ENCODE results near the gene CDC42EP2.

The CDC42EP2 gene

DNA sequence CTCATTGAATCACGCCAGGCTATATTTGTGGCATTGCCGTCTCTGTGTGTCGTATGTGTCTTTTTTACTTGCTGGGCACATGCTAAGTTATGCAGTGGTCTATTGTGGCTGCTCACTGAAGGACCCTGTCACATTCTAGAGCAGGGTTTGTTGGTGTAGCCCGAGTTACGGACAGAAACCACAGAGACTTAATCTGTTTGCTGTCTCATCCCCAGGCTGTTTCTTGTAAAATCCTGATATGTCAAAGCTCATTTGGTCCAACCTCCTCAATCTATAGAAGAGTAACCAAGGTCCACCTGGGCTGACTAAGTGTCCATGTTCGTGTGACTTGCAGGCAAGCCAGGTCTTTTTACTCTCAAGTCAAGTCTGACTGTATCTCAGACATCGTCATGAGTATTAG, 24.0 kb downstream of the CDC42EP2 start:
- Histone ChIP-seq H3K27ac (ENCODE audit: low read length, poor library complexity, severe bottlenecking) (no peak overlapping the region), H2BK5ac (ENCODE audit: low read depth, low read length, poor library complexity, severe bottlenecking) (no peak overlapping the region), H3K23ac (ENCODE audit: low read length in 2 of 2) (no peak overlapping the region), H3K9me3 (ENCODE audit: control insufficient read depth, low read length) (no peaks in the 10 kb centered on the region), H4K8ac (ENCODE audit: low read length) (no peak overlapping the region), H3K9ac (ENCODE audit: low read length) (no peak overlapping the region), H2AK5ac (ENCODE audit: low read length, severe bottlenecking) (no peak overlapping the region), H3K36me3 (ENCODE audit: control insufficient read depth in 1 of 2, insufficient read depth in 2 of 2, low read depth in 1 of 2, low read length in 2 of 2) (peaks cover 36 to 53% of the 10 kb centered on the region in 2 experiments), H3K4me1 (ENCODE audit: control insufficient read depth, insufficient read depth, low read depth, low read length) (no peaks in the 10 kb centered on the region), H2BK12ac (ENCODE audit: low read length in 2 of 2) (no peak overlapping the region), H2BK15ac (ENCODE audit: low read depth, poor library complexity, severe bottlenecking) (no peak overlapping the region), H3K4ac (ENCODE audit: low read depth in 1 of 2, low read length in 2 of 2) (no peak overlapping the region), H3K18ac (ENCODE audit: low read depth in 1 of 2, low read length in 2 of 2) (no peak overlapping the region), H2BK120ac (ENCODE audit: low read depth, low read length) (no peak overlapping the region), H3K14ac (ENCODE audit: low read length in 2 of 2) (no peak overlapping the region), H2AFZ (ENCODE audit: low read depth, low read length) (no peak overlapping the region), H3K79me1 (replicated peaks; ENCODE audit: low read length, poor library complexity, severe bottlenecking) (peaks cover 10% of the 10 kb centered on the region), H4K91ac (ENCODE audit: low read length) (no peak overlapping the region), H3K4me3 (ENCODE audit: insufficient read depth in 1 of 2, low read depth in 1 of 2, low read length in 2 of 2) (no peak overlapping the region), H3K4me2 (ENCODE audit: low read length, poor library complexity, severe bottlenecking) (no peak overlapping the region), H3K27me3 (ENCODE audit: control insufficient read depth in 1 of 2, insufficient read depth in 1 of 2, low read length in 2 of 2) (no peaks in the 10 kb centered on the region)
- no peak for DNase-seq
- 98% methylated on average over 7 of the region's 7 CpGs for WGBS

GRCh38 chr11:65340226-65340625, 25.6 kb downstream of the CDC42EP2 start:
- H3K23ac ChIP-seq (ENCODE audit: low read length in 2 of 2): no peak overlapping the region
- no peak overlapping the region for H2BK12ac ChIP-seq (ENCODE audit: low read length in 2 of 2)
- no peak overlapping the region for H3K4me3 ChIP-seq (ENCODE audit: insufficient read depth in 1 of 2, low read depth in 1 of 2, low read length in 2 of 2)
- H3K9me3 ChIP-seq (ENCODE audit: control insufficient read depth, low read length): no peaks in the 10 kb centered on the region
- H2BK5ac ChIP-seq (ENCODE audit: low read depth, low read length, poor library complexity, severe bottlenecking): no peak overlapping the region
- H3K18ac ChIP-seq (ENCODE audit: low read depth in 1 of 2, low read length in 2 of 2): no peak overlapping the region
- H3K79me1 ChIP-seq (replicated peaks; ENCODE audit: low read length, poor library complexity, severe bottlenecking): peaks cover 19% of the 10 kb centered on the region
- H3K4me2 ChIP-seq (ENCODE audit: low read length, poor library complexity, severe bottlenecking): no peak overlapping the region
- H2BK15ac ChIP-seq (ENCODE audit: low read depth, poor library complexity, severe bottlenecking): no peak overlapping the region
- no peak overlapping the region for H4K8ac ChIP-seq (ENCODE audit: low read length)
- H3K4ac ChIP-seq (ENCODE audit: low read depth in 1 of 2, low read length in 2 of 2): no peak overlapping the region
- no peak for DNase-seq
- H2BK120ac ChIP-seq (ENCODE audit: low read depth, low read length): no peak overlapping the region
- no peak overlapping the region for H4K91ac ChIP-seq (ENCODE audit: low read length)
- peak overlapping the region; percentile 19 for H3K9ac ChIP-seq (ENCODE audit: low read length)
- H3K14ac ChIP-seq (ENCODE audit: low read length in 2 of 2): no peak overlapping the region
- no peak overlapping the region for H3K27ac ChIP-seq (ENCODE audit: low read length, poor library complexity, severe bottlenecking)
- H3K27me3 ChIP-seq (ENCODE audit: control insufficient read depth in 1 of 2, insufficient read depth in 1 of 2, low read length in 2 of 2): no peaks in the 10 kb centered on the region
- 97% methylated on average over 11 of the region's 11 CpGs for WGBS
- H2AK5ac ChIP-seq (ENCODE audit: low read length, severe bottlenecking): no peak overlapping the region
- no peaks in the 10 kb centered on the region for H3K4me1 ChIP-seq (ENCODE audit: control insufficient read depth, insufficient read depth, low read depth, low read length)
- H2AFZ ChIP-seq (ENCODE audit: low read depth, low read length): no peak overlapping the region
- H3K36me3 ChIP-seq (ENCODE audit: control insufficient read depth in 1 of 2, insufficient read depth in 2 of 2, low read depth in 1 of 2, low read length in 2 of 2): peaks cover 52 to 68% of the 10 kb centered on the region in 2 experiments

- Histone ChIP-seq H3K36me3 (ENCODE audit: control insufficient read depth in 1 of 2, insufficient read depth in 2 of 2, low read depth in 1 of 2, low read length in 2 of 2) (peaks cover 67 to 80% of the 10 kb centered on the region in 2 experiments), H2BK120ac (ENCODE audit: low read depth, low read length) (no peak overlapping the region), H3K18ac (ENCODE audit: low read depth in 1 of 2, low read length in 2 of 2) (no peak overlapping the region), H3K4me3 (ENCODE audit: insufficient read depth in 1 of 2, low read depth in 1 of 2, low read length in 2 of 2) (no peak overlapping the region), H2BK15ac (ENCODE audit: low read depth, poor library complexity, severe bottlenecking) (no peak overlapping the region), H3K27me3 (ENCODE audit: control insufficient read depth in 1 of 2, insufficient read depth in 1 of 2, low read length in 2 of 2) (no peaks in the 10 kb centered on the region), H2AK5ac (ENCODE audit: low read length, severe bottlenecking) (no peak overlapping the region), H4K8ac (ENCODE audit: low read length) (no peak overlapping the region), H2AFZ (ENCODE audit: low read depth, low read length) (no peak overlapping the region), H3K4me2 (ENCODE audit: low read length, poor library complexity, severe bottlenecking) (no peak overlapping the region), H3K23ac (ENCODE audit: low read length in 2 of 2) (no peak overlapping the region), H3K9me3 (ENCODE audit: control insufficient read depth, low read length) (no peaks in the 10 kb centered on the region), H3K9ac (ENCODE audit: low read length) (peak overlapping the region; percentile 13), H3K79me1 (replicated peaks; ENCODE audit: low read length, poor library complexity, severe bottlenecking) (peaks cover 28% of the 10 kb centered on the region), H2BK5ac (ENCODE audit: low read depth, low read length, poor library complexity, severe bottlenecking) (no peak overlapping the region), H3K4me1 (ENCODE audit: control insufficient read depth, insufficient read depth, low read depth, low read length) (no peaks in the 10 kb centered on the region), H3K4ac (ENCODE audit: low read depth in 1 of 2, low read length in 2 of 2) (no peak overlapping the region), H3K27ac (ENCODE audit: low read length, poor library complexity, severe bottlenecking) (no peak overlapping the region), H2BK12ac (ENCODE audit: low read length in 2 of 2) (no peak overlapping the region), H4K91ac (ENCODE audit: low read length) (no peak overlapping the region), H3K14ac (ENCODE audit: low read length in 2 of 2) (no peak overlapping the region)
- no peak for DNase-seq
- 90% methylated on average over 3 of the region's 3 CpGs for WGBS
Measured at GRCh38 chr11:65341856-65342255, 27.2 kb downstream of the CDC42EP2 start.

GRCh38 chr11:65351511-65351910, 36.8 kb downstream of the CDC42EP2 start:
- 95% methylated on average over 2 of the region's 2 CpGs for WGBS

More at GRCh38 chr11:65351511-65351910, 36.8 kb downstream of the CDC42EP2 start:
- no peak overlapping the region for H4K91ac ChIP-seq (ENCODE audit: low read length)
- peaks cover 55 to 68% of the 10 kb centered on the region in 2 experiments for H3K36me3 ChIP-seq (ENCODE audit: control insufficient read depth in 1 of 2, insufficient read depth in 2 of 2, low read depth in 1 of 2, low read length in 2 of 2)
- H2BK15ac ChIP-seq (ENCODE audit: low read depth, poor library complexity, severe bottlenecking): no peak overlapping the region
- no peak overlapping the region for H3K9ac ChIP-seq (ENCODE audit: low read length)
- H3K4me2 ChIP-seq (ENCODE audit: low read length, poor library complexity, severe bottlenecking): no peak overlapping the region
- no peak overlapping the region for H4K8ac ChIP-seq (ENCODE audit: low read length)
- no peak overlapping the region for H3K18ac ChIP-seq (ENCODE audit: low read depth in 1 of 2, low read length in 2 of 2)
- H2AK5ac ChIP-seq (ENCODE audit: low read length, severe bottlenecking): no peak overlapping the region
- no peaks in the 10 kb centered on the region for H3K9me3 ChIP-seq (ENCODE audit: control insufficient read depth, low read length)
- no peak overlapping the region for H2BK12ac ChIP-seq (ENCODE audit: low read length in 2 of 2)
- no peak overlapping the region for H2AFZ ChIP-seq (ENCODE audit: low read depth, low read length)
- no peak overlapping the region for H3K4ac ChIP-seq (ENCODE audit: low read depth in 1 of 2, low read length in 2 of 2)
- H3K79me1 ChIP-seq (replicated peaks; ENCODE audit: low read length, poor library complexity, severe bottlenecking): peaks cover 10% of the 10 kb centered on the region
- no peak overlapping the region for H3K14ac ChIP-seq (ENCODE audit: low read length in 2 of 2)
- peaks cover 16% of the 10 kb centered on the region for H3K4me1 ChIP-seq (ENCODE audit: control insufficient read depth, insufficient read depth, low read depth, low read length)
- DNase-seq: no peak
- peaks cover 6 to 14% of the 10 kb centered on the region in 2 experiments for H3K27me3 ChIP-seq (ENCODE audit: control insufficient read depth in 1 of 2, insufficient read depth in 1 of 2, low read length in 2 of 2)
- H3K27ac ChIP-seq (ENCODE audit: low read length, poor library complexity, severe bottlenecking): no peak overlapping the region
- H3K23ac ChIP-seq (ENCODE audit: low read length in 2 of 2): no peak overlapping the region
- H3K4me3 ChIP-seq (ENCODE audit: insufficient read depth in 1 of 2, low read depth in 1 of 2, low read length in 2 of 2): no peak overlapping the region
- no peak overlapping the region for H2BK5ac ChIP-seq (ENCODE audit: low read depth, low read length, poor library complexity, severe bottlenecking)
- no peak overlapping the region for H2BK120ac ChIP-seq (ENCODE audit: low read depth, low read length)

All from mesenchymal stem cell (in vitro differentiated cells and primary cell).